Measurements from ENCODE around the gene CS.
A peak's percentile ranks its signal among the peaks of the same experiment; 100 is the strongest.
"Not testable (repeated sequence)": the region's sequence is repeated elsewhere in the genome, so short reads cannot be mapped to it uniquely, and the experiment has no call there.

Gene CS

DNA sequence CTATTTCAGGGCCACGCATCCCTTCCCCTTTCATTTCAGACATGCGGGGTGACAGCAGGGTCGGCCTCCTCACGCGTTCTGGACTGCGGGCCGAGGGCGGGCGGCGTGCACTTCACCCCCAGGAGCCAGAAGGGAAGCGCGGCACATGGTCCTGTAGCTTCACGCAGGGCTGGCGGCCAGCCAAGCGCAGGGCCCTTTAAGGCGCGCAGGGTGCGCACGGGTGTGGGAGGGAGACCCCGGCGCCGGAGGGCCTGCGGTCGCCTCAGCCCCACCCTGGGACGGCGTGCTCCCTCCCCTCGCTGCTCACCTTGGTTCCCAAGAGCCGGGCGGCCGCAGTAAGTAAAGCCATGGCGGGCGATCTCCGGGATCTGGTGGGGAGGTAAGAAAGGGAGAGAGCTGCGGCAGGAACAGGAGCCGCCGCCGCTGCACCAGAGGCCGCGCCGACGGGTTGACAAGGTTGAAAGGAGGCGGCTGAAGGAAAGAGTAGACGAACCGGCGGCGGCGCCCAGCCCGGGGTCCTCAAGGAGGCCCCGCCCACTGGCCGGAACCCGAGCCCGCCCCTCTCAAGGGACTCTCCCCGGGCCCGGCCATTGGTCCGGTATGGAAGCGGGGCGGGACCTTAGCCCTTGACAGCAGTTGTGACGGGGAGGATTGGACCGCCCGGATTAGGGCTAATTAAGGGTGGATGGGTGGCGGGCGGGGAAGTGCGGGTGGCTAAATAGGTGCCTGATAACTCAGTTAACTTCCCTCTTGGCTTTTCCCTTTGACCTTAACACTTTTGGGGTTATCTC lies at the start of gene CS:
TSS of gene CS (minus strand) at position 478 of the 791 bp plus-strand sequence. CDS start at position 349, 129 bp downstream.
- peak within 1 kb of the TSS; percentile 88 for H3K27ac ChIP-seq
- DNase-seq (ENCODE audit: low read depth, low spot score): peak; percentile 82

DNA sequence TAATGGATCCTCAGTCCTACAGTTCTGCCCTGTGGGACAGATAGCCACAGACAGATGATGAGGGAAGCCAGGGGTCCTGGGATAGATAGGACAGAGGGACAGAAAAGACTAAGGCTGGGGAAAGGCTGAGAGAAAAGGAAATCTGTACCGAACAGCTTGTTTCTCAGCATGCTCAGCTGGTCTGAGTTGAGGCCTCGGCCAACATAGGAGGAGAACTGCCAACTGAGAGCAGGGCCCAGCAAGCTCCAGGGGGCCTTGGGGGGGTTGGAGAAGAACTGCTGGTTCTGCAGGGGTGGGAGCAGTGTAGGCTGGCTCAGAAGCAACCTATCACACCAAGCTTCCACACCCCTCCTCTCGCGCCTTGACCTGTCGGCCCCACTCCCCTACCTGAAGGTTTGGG lies 48.6 kb upstream of the CS start:
- DNase-seq (ENCODE audit: low read depth, low spot score): no peak

GRCh38 chr12:56347255-56347654 lies 47.1 kb upstream of the CS start:
- H3K27ac ChIP-seq; DNase-seq (ENCODE audit: low read depth, low spot score): not testable (repeated sequence)

More for the DNA sequence above, 48.6 kb upstream of the CS start:
- no peak overlapping the region for H3K27ac ChIP-seq

DNA sequence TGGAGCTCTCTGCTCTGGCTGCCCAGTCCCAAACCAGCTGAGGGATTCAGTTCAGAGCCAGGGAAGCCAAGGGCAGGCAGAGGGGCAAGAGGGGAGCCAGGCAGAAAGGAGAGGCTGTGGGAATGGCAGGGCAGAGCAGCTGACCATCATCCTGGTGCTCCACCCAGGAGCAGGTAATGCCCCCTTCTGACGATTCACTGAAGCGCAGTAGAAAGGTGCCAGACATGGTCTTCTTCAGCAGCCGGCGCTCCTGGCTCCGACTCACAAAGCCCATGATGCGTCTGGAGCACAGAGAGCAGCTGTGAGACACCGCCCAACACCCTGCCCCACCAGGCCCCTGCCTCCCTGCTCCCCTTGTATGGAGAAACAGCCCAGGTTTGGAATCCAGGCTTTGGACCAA lies 46.5 kb upstream of the CS start:
- DNase-seq (ENCODE audit: low read depth, low spot score): no peak
- no peak overlapping the region for H3K27ac ChIP-seq

GRCh38 chr12:56342290-56342689 lies 42.2 kb upstream of the CS start:
- not testable (repeated sequence) for DNase-seq (ENCODE audit: low read depth, low spot score); H3K27ac ChIP-seq

- no peak overlapping the region for H3K27ac ChIP-seq
These were observed 41.5 kb upstream of the CS start for GRCh38 chr12:56341616-56342015.

DNA sequence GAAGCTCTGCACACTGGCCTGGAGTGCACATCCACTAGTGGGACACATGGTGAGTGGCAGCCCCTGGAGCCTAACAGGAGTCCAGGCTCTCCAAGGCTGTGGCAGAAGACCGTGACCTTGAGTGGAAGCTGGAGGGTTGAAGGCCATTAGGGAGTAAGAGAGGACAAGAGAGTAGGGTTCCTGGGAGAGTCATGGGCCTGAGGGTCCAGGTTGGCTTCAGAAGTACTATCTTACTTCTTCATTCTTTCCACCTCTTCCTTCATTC lies 39.0 kb upstream of the CS start:
- DNase-seq (ENCODE audit: low read depth, low spot score): no peak
- peak overlapping the region; percentile 73 for H3K27ac ChIP-seq

More at GRCh38 chr12:56341616-56342015, 41.5 kb upstream of the CS start:
- no peak for DNase-seq (ENCODE audit: low read depth, low spot score)

- peak within 1 kb of the TSS; percentile 73 for H3K27ac ChIP-seq
- DNase-seq (ENCODE audit: low read depth, low spot score): peak; percentile 71
These were observed 38.4 kb upstream of the CS start, which contains the start of gene IL23A for GRCh38 chr12:56338308-56339157. TSS of gene IL23A (plus strand) at chr12:56338884. CDS start at chr12:56339045, 161 bp downstream.

- peak overlapping the region; percentile 73 for H3K27ac ChIP-seq
- DNase-seq (ENCODE audit: low read depth, low spot score): no peak
These were observed 37.7 kb upstream of the CS start for GRCh38 chr12:56337753-56338251.

- H3K27ac ChIP-seq: no peak overlapping the region
- DNase-seq (ENCODE audit: low read depth, low spot score): no peak
These were observed 36.4 kb upstream of the CS start for GRCh38 chr12:56336361-56337167.

- DNase-seq (ENCODE audit: low read depth, low spot score); H3K27ac ChIP-seq: not testable (repeated sequence)
These were observed 35.4 kb upstream of the CS start for GRCh38 chr12:56335527-56335926.

- no peak for DNase-seq (ENCODE audit: low read depth, low spot score)
- H3K27ac ChIP-seq: peak overlapping the region; percentile 90
These were observed 34.3 kb upstream of the CS start for GRCh38 chr12:56334490-56334793.

- DNase-seq (ENCODE audit: low read depth, low spot score): peak; percentile 66
- H3K27ac ChIP-seq: peak within 1 kb of the TSS; percentile 90
These were observed 33.8 kb upstream of the CS start, which contains the start of gene PAN2 for GRCh38 chr12:56333679-56334489. TSS of gene PAN2 (minus strand) at chr12:56334000. CDS start at chr12:56333094, 906 bp downstream.

DNA sequence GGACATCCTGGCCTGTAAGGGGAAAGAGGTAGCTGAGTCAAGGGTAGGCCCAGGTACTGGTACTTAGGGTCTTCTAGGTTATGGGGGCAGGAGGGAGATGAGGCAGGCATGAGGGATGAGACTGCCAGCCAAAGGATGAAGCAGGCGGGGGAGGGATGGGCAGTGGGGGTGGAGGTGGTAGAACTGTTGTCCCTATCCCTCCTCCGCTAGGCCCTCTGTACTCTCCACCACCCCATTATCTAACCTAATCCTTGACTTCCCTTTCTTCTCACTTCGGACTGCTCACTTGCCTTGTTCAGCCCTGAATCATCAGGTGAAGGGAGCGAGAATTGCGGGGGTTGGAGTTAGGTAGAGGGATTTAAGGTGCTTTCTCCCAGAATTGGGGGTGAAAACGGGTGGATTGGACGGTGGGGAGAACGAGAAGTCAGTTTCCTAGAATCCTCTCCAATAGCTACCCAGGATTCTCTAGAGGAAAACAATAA lies 33.1 kb upstream of the CS start:
- H3K27ac ChIP-seq: peak overlapping the region; percentile 90
- DNase-seq (ENCODE audit: low read depth, low spot score): no peak

DNA sequence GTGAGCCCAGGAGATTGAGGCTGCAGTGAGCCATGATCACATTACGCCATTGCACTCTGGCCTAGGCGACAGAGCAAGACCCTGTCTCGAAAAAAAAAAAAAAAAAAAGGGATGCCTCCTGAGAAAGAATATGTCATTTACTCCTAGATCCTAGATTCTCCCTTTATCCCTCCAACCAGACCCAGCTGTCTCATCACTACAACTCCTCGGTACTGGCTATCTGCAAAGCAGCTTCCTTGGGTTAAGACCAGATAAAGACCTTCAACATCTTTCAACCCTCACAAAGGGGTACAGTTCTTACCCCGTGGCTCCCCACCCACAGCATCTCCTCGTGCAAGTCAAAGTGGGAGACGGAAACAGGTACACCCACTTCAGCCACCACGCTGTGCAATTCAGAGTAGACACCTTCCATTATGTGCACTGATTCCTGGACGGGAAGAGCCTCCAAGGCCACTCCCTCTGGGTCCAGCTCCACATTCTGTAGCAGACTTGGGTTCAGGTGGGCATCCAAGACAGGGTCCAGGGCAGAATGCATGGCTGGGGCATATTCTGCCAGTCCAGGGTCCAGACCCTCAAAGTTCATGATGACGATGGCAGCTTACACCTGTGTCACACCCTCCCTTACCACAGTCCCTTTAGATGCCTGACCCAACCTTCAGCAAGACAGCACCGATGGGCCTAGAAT lies 32.5 kb upstream of the CS start:
- no peak for DNase-seq (ENCODE audit: low read depth, low spot score)
- peak overlapping the region; percentile 90 for H3K27ac ChIP-seq

GRCh38 chr12:56330936-56331490 lies 30.9 kb upstream of the CS start:
- no peak for DNase-seq (ENCODE audit: low read depth, low spot score)
- peak overlapping the region; percentile 19 for H3K27ac ChIP-seq

- no peak for DNase-seq (ENCODE audit: low read depth, low spot score)
- H3K27ac ChIP-seq: no peak overlapping the region
These were observed 26.4 kb upstream of the CS start for GRCh38 chr12:56326533-56326932.

DNA sequence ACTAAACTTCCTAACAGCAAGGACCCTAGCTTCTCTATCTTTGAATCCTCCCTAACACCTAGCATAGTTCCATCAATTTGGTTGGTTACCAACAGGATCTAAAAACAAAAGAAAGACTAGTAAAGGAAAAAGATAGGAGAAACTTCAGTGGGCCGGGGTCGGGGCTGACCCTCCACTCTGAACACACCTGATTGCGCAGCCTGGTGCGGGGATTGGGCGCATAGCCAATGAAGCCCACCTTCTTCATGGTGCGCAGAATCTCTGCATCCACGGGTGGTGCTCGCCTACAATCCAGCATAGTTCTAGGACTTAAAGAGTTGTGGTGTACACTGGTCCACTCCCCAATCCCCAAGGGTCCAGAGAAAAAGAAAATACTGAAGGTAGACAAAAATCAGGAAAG lies 26.0 kb upstream of the CS start:
- DNase-seq (ENCODE audit: low read depth, low spot score): no peak
- no peak overlapping the region for H3K27ac ChIP-seq

DNA sequence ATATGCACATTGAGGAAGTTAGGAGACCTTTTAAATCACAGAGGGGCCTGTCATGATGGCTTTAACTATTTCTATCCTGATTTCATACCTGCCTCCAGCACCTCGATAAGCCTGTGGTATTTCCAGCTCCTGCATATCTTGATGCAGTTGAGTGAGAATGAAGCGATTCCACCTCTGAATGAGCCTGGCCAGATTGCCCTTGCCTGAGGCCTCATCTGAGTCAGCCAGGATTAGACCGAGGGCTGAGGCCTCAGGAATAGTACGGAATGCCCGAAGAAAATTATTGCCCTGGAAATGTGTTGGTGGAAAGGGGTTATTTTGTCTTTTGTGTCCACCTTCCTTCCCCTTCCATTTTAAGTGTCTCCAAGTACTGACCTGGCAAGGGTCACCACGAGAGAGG lies 24.1 kb upstream of the CS start:
- no peak for DNase-seq (ENCODE audit: low read depth, low spot score)
- no peak overlapping the region for H3K27ac ChIP-seq

Data from epithelial cell of prostate (primary cell).